Subcutaneous abdominal adipose tissue (tissue), 5 donors: ENCODE measurements around the gene C1QL2.

Source experiments
- H3K27ac ChIP-seq: one replicate; pipeline ENCODE4 v1.7.0; 2013; ENCODE audit warnings: low read depth, mild to moderate bottlenecking, inconsistent platforms, low read length, moderate library complexity
- H3K27me3 ChIP-seq, 5 donors: one replicate each; pipeline ENCODE4 v1.7.0; 2013; ENCODE audit warnings: low read length in 5 of 5, inconsistent platforms in 1 of 5; ENCODE audit not compliant: control insufficient read depth in 5 of 5, insufficient read depth in 4 of 5
- H3K36me3 ChIP-seq, 5 donors: one replicate each; pipeline ENCODE4 v1.7.0; 2013; ENCODE audit warnings: low read length in 5 of 5; ENCODE audit not compliant: control insufficient read depth in 5 of 5, insufficient read depth in 5 of 5
- H3K4me1 ChIP-seq, 5 donors: one replicate each; pipeline ENCODE4 v1.7.0; 2013; ENCODE audit warnings: low read length in 5 of 5, mild to moderate bottlenecking in 3 of 5, moderate library complexity in 1 of 5; ENCODE audit not compliant: control insufficient read depth in 5 of 5, insufficient read depth in 5 of 5
- H3K4me3 ChIP-seq, 5 donors: one replicate each; pipeline ENCODE4 v1.7.0; 2013; ENCODE audit warnings: low read length in 5 of 5, low read depth in 1 of 5
- H3K9ac ChIP-seq, 5 donors: one replicate each; pipeline ENCODE4 v1.7.0; 2013; ENCODE audit warnings: low read length in 5 of 5, mild to moderate bottlenecking in 4 of 5, moderate library complexity in 3 of 5
- H3K9me3 ChIP-seq, 5 donors: one replicate each; pipeline ENCODE4 v1.7.0; 2013; ENCODE audit warnings: low read length in 5 of 5; ENCODE audit not compliant: control insufficient read depth in 5 of 5
- donor health status: healthy.
- donor health status: healthy.
- donor health status: healthy.
- donor health status: healthy.
- donor health status: healthy.

C1QL2 gene

DNA sequence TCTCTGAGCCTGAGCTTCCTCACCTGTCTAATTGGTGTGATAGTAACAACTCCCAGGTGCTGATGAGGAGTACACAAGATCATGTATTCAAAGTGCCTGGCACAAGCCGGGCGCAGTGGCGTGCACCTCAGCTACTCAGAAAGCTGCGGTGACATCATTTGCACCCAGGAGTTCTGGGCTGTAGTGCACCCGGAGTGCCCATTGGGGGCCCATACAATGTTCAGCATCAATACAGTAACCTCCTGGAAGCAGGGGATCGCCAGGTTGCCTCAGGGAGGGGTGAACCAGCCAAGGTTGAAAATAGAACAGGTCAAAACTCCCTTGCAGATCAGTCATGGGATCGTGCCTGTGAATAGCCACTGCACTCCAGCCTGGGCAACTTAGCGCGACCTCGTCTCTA is 11.2 kb upstream of the C1QL2 start:
- Histone ChIP-seq H3K36me3 (no peaks in the 10 kb centered on the region), H3K27me3 (peaks cover 0 to 17% (median 0%) of the 10 kb centered on the region in 5 donors), H3K27ac (no peak overlapping the region), H3K9ac (no peak overlapping the region), H3K4me3 (no peak overlapping the region), H3K9me3 (no peaks in the 10 kb centered on the region), H3K4me1 (no peaks in the 10 kb centered on the region)

DNA sequence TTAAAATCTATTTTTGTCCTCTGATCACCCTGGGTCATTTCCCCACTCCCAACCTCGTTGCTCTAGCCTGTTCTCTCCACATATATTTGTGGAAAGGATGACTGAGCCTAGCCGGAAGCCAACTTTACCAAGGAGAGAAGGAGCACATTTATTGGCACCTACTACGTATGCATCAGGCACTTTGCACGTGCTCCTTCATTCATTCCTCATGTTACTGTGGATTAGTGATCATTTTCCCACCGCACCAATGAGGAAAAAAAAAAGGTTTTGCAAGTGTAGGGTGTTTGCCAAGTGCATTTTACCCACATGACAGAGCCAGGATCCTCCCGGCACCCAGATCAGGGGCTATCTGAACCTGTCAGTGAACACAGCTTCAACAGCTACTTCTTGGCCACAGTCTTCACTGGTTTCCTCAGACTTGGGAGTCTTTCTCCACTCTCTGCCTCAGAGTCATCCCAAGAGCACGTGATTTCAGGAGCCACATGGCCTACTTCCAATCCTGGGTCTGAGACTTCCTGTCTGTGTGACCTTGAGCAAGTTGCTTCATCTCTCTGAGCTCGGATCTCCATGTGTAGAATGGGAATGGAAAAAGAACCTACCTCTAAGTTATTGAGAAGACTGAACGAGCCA is 1.9 kb upstream of the C1QL2 start:
- Histone ChIP-seq H3K9me3 (no peaks in the 10 kb centered on the region), H3K36me3 (no peaks in the 10 kb centered on the region), H3K27ac (no peak overlapping the region), H3K4me3 (no peak overlapping the region), H3K9ac (no peak overlapping the region), H3K4me1 (peaks cover 0 to 13% (median 0%) of the 10 kb centered on the region in 5 donors), H3K27me3 (peaks cover 29 to 53% (median 36%) of the 10 kb centered on the region in 5 donors)

DNA sequence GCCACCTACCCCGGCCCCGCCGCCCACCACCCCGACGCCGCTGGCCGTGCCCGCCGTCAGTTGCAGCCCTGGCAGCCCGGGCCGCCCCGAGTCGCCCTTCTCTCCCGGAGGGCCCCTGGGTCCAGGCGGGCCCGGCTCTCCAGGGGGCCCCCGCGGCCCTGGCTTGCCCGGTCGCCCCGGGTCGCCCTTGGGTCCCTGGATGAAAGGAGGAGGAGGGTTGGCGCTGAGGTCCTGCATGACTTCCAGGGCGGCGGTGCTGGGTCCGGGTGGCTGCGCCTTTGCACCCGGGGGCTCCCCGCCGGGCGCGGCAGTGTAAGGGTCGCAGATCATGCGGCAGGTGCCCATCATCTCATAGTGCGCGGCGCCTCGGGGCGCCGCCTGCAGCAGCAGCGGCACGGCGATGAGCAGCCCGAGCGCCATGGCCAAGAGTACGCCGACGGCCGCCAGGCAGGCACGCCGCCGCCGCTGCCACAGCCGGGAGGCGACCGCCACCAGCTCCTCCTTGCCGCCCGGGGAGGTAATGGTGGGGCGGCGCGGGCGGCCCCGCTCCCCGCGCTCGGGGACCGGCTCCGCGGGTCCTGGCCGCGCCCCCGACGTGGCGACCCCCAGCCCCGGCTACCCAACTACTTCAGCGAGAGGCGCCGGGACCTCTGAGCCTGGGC is 570 bp downstream of the C1QL2 start:
- Histone ChIP-seq H3K9me3 (no peaks in the 10 kb centered on the region), H3K27me3 (peaks cover 43 to 77% (median 59%) of the 10 kb centered on the region in 5 donors), H3K9ac (no peak overlapping the region), H3K4me1 (peaks cover 0 to 14% (median 0%) of the 10 kb centered on the region in 5 donors), H3K36me3 (no peaks in the 10 kb centered on the region), H3K27ac (no peak overlapping the region), H3K4me3 (no peak overlapping the region)

DNA sequence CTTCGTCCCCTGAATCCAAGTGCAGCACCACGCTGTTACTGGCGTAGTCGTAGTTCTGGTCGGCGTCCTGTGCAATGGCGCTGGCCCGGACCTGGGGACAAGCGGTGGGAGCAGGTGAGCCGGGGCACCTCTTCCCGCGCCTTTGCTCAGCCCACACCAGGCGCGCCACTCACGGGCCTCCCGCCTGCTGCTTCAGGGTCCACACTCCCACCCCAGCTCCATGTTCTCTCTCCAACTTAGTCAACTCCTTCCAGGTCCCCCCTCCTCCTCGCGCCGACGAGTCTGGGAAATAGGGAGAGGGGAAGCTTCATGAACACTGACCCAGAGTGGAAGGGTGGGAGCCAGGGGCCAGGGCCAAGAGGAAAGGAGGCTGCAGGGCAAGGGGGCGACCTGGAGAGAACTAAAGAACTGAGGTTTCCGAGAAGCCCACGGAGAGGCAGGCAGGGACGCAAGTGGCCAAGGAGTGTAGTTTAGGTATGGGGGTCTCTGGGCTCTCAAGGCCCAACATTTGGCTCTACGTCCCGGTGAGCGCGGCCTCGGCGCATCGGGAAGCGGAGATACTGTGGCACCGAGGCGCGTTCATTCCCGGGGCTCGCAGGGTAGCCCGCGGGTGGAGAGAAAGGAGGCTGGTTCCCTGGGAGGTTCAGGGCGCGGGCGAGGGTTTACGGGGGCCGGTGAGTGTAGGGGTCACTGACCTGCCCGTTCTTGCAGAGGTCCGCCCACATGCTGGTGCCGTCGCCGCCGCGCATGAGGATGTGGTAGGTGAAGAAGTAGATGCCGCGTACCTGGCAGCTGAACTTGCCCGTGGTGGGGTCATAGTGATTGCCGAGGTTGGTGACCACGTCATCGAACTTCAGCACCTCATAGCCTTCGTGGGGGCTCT is 1.4 kb downstream of the C1QL2 start:
- Histone ChIP-seq H3K4me1 (peaks cover 0 to 14% (median 0%) of the 10 kb centered on the region in 5 donors), H3K36me3 (no peaks in the 10 kb centered on the region), H3K4me3 (no peak overlapping the region), H3K9ac (no peak overlapping the region), H3K27me3 (peaks cover 43 to 77% (median 57%) of the 10 kb centered on the region in 5 donors), H3K9me3 (no peaks in the 10 kb centered on the region), H3K27ac (no peak overlapping the region)

DNA sequence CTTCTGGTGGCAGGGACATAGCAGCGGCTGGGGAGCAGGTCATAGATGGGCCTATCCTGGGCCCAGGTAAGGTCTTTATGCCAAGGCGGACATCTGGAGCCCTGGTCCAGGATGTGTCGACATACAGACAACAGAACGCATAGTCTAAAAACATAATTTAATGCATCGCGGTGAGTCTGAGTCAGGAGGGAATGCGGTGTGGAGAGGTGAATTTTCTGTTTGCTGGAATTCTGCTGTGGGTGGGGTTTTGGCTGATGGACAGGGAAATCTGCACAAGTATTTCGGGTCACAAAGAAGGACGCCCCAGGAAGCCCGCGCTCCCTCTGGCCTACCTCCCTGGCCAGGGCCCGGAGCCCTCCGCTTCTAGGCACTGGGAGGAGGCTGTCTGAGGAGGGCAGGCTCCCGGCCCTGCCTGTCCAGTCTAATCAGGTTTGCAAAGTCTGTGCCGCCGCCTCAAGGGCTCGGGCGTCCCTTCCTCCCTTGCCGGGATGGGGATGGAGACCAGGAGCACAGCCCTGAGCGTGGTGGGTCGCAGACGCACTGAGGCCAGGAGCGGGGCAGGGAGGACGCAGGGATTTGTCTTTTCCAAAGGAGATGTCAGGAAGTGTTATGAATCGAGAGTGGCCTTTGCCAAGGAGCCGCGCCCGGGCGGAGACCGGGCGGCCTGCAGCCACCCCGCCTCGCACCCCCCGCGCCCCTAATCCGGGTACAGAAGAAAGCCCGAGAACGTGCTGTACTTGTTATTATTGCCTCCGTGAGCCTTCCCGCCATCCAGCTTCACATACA is 2.3 kb downstream of the C1QL2 start:
- Histone ChIP-seq H3K4me1 (peaks cover 0 to 14% (median 0%) of the 10 kb centered on the region in 5 donors), H3K27ac (no peak overlapping the region), H3K9me3 (no peaks in the 10 kb centered on the region), H3K4me3 (no peak overlapping the region), H3K9ac (no peak overlapping the region), H3K27me3 (peaks cover 43 to 80% (median 61%) of the 10 kb centered on the region in 5 donors), H3K36me3 (no peaks in the 10 kb centered on the region)

DNA sequence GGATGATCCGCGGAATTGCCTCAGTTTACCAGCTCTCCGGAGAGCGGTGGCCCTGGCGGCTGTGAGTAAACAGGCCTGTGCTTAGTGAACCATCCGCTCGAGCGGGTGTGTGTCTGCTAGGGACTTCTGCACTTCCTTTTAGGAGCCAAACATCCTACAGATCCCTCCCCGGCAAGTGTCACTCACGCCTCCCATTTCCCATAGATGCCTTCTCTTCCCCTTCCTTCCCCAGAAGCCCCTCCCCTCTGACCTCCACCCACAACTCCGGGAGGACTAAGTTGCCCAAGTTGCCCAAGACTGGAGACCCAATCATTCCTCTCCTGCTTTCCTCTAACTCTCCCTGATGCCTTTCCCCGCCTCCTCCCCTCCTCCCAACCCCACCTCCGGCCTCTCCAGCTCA is 2.9 kb downstream of the C1QL2 start:
- Histone ChIP-seq H3K9ac (no peak overlapping the region), H3K4me1 (peaks cover 0 to 14% (median 0%) of the 10 kb centered on the region in 5 donors), H3K9me3 (no peaks in the 10 kb centered on the region), H3K27ac (no peak overlapping the region), H3K36me3 (no peaks in the 10 kb centered on the region), H3K27me3 (peaks cover 43 to 77% (median 61%) of the 10 kb centered on the region in 5 donors), H3K4me3 (no peak overlapping the region)

DNA sequence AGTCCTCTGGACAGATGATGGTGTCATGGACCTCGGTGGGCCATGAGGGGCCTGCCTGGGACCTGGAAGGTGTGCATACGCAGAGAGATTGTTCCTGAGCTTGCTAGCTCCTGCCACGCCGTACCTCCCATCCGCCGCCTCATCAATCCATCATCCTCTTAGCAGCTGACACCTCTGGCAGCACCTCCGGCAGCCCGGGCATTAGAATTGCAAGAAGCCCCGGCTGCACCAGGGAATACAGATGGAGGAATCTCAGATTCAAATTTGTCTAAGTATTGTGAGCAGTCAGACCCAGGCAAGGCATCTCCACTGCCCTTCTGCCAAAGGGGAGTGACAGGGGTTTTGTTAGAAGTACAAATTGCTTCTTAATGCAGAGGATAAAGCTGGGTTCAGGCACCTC is 4.5 kb downstream of the C1QL2 start:
- no peak overlapping the region for H3K27ac ChIP-seq
- H3K27me3 ChIP-seq: peaks cover 39 to 67% (median 61%) of the 10 kb centered on the region in 5 donors

DNA sequence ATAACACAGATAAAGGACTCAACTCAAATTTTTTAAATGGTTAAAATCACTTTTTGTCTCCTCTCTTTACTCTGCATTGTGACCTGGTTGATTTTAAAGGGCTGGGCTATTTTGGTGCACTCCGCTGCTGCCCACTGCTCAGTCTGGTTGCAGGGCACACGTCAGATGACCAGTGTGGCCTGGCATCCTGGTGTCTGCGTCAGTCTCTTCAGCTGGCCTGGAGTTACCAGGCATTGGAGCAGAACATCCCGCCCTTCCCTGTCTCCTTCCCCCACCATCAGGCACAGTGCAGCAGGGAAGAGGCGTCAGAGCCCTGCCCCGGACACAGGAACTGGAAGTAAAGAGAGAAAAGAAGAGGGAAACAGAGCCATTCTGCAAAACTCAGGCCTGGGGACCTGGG is 8.9 kb downstream of the C1QL2 start:
- Histone ChIP-seq H3K36me3 (no peaks in the 10 kb centered on the region), H3K9me3 (no peaks in the 10 kb centered on the region), H3K4me1 (peaks cover 0 to 6% (median 0%) of the 10 kb centered on the region in 5 donors), H3K27me3 (peaks cover 11 to 43% (median 31%) of the 10 kb centered on the region in 5 donors), H3K4me3 (no peak overlapping the region), H3K27ac (no peak overlapping the region), H3K9ac (no peak overlapping the region)

More for the DNA sequence above, 4.5 kb downstream of the C1QL2 start:
- Histone ChIP-seq H3K4me1 (peaks cover 0 to 14% (median 0%) of the 10 kb centered on the region in 5 donors), H3K4me3 (no peak overlapping the region), H3K36me3 (no peaks in the 10 kb centered on the region), H3K9me3 (no peaks in the 10 kb centered on the region), H3K9ac (no peak overlapping the region)

DNA sequence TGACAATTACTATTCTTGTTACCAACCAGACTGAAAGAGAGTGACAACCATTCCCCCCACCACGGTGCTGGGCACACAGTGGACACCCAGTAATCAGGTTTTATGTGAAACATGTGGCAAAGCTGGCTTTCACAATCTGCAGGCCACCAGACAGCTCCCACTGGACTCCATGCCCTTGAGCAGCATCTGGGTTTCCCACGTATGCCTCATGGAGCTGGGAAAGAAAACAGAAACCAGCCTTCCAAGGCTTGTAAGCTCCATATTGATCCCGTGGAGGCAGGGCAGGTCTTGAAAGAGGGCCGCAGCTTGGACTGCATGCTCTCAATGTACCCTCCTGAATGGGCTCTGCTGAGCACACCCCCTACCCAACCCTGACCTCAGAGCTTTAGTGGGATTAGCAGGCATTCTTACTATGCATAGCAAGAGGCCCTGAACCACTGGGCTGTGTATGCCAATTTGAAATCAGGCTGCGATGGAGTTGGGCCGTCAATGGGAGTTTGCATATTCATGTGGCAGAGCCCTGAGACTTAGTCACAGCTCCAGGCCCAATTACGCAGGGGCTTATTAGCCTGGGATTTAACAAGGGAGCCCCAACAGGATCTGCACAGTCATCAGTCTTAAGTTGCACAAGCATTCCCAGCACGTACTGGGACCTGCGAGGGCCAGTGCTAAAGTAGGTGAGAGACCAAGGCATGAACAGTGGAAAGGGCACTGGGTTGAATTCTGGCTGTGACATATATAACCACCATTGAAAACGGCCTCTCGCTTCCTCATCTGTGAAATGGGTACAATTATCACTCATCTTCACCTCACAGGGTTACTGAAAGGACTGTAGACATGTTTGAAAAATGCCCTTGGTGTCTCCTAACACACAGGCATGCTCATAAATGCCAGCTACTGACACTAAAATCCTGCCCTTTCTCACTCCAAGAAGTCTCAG is 10.5 kb downstream of the C1QL2 start:
- no peaks in the 10 kb centered on the region for H3K9me3 ChIP-seq
- no peaks in the 10 kb centered on the region for H3K36me3 ChIP-seq
- H3K27me3 ChIP-seq: peaks cover 4 to 28% (median 18%) of the 10 kb centered on the region in 5 donors
- H3K4me3 ChIP-seq: no peak overlapping the region
- no peak overlapping the region for H3K27ac ChIP-seq
- no peak overlapping the region for H3K9ac ChIP-seq
- peaks cover 0 to 6% (median 0%) of the 10 kb centered on the region in 5 donors for H3K4me1 ChIP-seq
